ENCODE data around the gene SLX4IP.

SLX4IP gene

DNA sequence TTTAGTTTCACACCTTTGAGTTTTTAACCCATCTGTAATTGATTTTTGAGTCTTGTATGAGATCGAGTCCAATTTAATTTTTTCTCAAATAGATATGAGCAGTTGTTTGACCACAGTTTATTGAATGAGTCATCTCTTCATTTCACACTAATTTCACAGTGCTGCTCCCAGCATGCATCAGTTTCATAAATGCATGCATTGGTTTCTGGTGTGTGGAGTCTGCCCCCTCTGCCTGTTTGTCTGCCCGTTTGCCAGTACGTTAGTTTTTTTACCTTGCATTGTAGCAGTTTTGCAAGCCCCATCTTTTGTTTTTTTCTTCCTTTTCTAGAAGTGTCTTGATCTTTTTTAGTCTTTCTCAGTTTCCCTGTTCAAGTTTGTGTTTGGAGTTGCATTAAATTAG is 11.9 kb downstream of the SLX4IP start:
- no peak overlapping the region for H3K4me3 ChIP-seq (ENCODE audit: low read depth, low read length)

DNA sequence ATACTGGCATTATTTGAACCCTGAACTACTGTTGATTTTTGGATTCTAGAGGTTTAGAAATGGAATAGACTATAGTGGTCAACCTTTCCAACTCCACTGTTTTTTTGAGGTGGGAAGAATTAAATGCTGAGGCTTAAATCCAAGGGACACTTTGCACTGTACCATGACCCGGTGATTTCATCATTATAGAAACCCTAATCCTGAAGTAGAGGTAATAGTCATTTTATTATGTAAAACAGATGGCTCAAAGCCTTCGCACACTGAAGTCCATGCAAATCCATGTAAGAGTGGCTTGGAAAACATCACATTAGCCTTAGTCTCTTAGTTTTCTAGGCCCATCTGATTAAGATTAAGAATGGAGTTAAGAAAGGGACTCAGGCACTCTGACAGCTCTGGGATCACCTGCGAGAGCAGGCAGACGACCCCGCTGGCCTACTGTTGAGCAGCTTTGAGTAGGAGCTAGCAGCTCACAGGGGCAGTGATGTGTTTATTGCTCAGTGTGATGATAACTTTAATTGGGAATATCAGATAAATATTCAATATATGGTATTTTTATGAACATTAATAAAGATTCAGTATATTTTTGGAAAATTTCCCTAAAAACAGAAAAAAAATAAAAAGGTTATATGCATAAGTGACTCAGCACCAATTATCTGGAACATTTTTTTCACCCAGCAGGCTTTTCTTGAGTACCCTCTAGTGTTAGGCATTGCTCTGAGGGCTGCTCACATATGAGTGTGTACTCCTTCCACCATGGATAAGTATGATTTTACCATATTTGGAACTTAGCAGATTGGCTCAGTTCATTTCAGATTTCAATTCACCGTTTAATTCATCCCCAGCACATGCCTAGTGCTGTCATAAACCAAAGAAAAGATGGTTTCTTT is 13.4 kb downstream of the SLX4IP start:
- no peak overlapping the region for H3K4me3 ChIP-seq (ENCODE audit: low read depth, low read length)
- H3K9ac ChIP-seq (ENCODE audit: low read depth, low read length) = no peak overlapping the region
- H3K27ac ChIP-seq (ENCODE audit: low read depth, low read length) = peak overlapping the region; percentile 24
- no peaks in the 10 kb centered on the region for H3K36me3 ChIP-seq (ENCODE audit: control insufficient read depth, insufficient read depth, low read length)
- H3K4me1 ChIP-seq (ENCODE audit: control insufficient read depth, insufficient read depth, low read length) = peaks cover 9% of the 10 kb centered on the region
- no peaks in the 10 kb centered on the region for H3K9me3 ChIP-seq (ENCODE audit: control insufficient read depth, insufficient read depth, low read length)
- no peaks in the 10 kb centered on the region for H3K27me3 ChIP-seq (ENCODE audit: control insufficient read depth, insufficient read depth, low read length)

More for the DNA sequence above, 11.9 kb downstream of the SLX4IP start:
- H3K27me3 ChIP-seq (ENCODE audit: control insufficient read depth, insufficient read depth, low read length) = no peaks in the 10 kb centered on the region
- no peaks in the 10 kb centered on the region for H3K9me3 ChIP-seq (ENCODE audit: control insufficient read depth, insufficient read depth, low read length)
- peaks cover 9% of the 10 kb centered on the region for H3K4me1 ChIP-seq (ENCODE audit: control insufficient read depth, insufficient read depth, low read length)
- H3K9ac ChIP-seq (ENCODE audit: low read depth, low read length) = no peak overlapping the region
- no peak overlapping the region for H3K27ac ChIP-seq (ENCODE audit: low read depth, low read length)
- no peaks in the 10 kb centered on the region for H3K36me3 ChIP-seq (ENCODE audit: control insufficient read depth, insufficient read depth, low read length)

DNA sequence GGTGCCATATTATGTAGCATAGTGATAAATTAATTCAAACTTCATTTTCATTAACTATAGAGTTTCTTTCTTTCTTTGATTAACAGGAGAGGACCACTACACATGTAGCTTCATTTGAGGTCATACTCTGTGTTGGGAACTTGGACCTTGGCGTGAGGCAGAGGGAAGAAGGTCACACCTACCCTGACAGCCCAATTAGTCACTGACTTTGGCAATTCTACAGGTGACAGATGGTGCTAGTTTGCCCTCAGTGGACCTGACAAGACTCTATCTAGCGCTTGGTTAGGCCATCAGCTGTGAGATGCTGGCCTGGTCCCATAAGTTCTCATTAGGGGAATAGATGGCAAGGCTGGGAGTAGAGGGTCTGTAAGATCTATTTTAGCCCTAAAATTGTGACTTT is 14.2 kb downstream of the SLX4IP start:
- Histone ChIP-seq H3K9me3 (ENCODE audit: control insufficient read depth, insufficient read depth, low read length) (no peaks in the 10 kb centered on the region), H3K4me3 (ENCODE audit: low read depth, low read length) (no peak overlapping the region), H3K4me1 (ENCODE audit: control insufficient read depth, insufficient read depth, low read length) (peaks cover 13% of the 10 kb centered on the region), H3K27ac (ENCODE audit: low read depth, low read length) (no peak overlapping the region), H3K36me3 (ENCODE audit: control insufficient read depth, insufficient read depth, low read length) (no peaks in the 10 kb centered on the region), H3K27me3 (ENCODE audit: control insufficient read depth, insufficient read depth, low read length) (no peaks in the 10 kb centered on the region), H3K9ac (ENCODE audit: low read depth, low read length) (no peak overlapping the region)

- Histone ChIP-seq H3K9ac (ENCODE audit: low read depth, low read length) (no peak overlapping the region), H3K36me3 (ENCODE audit: control insufficient read depth, insufficient read depth, low read length) (no peaks in the 10 kb centered on the region), H3K4me1 (ENCODE audit: control insufficient read depth, insufficient read depth, low read length) (peaks cover 13% of the 10 kb centered on the region), H3K4me3 (ENCODE audit: low read depth, low read length) (no peak overlapping the region), H3K9me3 (ENCODE audit: control insufficient read depth, insufficient read depth, low read length) (no peaks in the 10 kb centered on the region), H3K27me3 (ENCODE audit: control insufficient read depth, insufficient read depth, low read length) (no peaks in the 10 kb centered on the region), H3K27ac (ENCODE audit: low read depth, low read length) (no peak overlapping the region)
Measured at GRCh38 chr20:10453241-10453640, 18.1 kb downstream of the SLX4IP start.

DNA sequence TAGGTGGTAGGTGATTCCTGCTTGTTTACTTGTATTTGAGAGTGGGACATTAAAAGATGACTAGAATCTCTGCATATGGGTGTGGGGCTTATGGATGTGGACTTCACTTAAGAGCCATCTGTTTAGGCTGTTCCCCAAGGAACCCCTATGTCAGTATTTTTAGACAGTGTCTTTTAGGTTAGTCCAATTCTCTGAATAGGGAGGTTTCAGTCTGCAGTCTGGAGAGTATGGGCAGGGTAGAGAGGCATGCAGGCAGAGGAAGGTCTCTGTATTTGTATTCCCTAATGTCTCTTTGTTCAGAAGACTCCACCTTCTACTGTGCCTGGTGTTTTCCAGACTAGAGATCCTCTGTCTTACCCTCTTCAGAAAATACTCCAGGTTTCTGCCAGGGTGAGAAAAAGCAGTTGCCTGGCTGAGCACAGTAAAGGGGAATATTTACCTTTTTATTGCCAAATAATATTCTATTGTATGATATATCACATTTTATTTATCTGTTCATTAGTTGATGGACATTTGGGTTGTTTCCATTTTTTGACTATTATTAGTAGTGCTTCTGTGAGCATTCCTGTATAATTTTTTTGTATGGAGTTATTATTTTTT is 19.1 kb downstream of the SLX4IP start:
- Histone ChIP-seq H3K27me3 (ENCODE audit: control insufficient read depth, insufficient read depth, low read length) (no peaks in the 10 kb centered on the region), H3K36me3 (ENCODE audit: control insufficient read depth, insufficient read depth, low read length) (no peaks in the 10 kb centered on the region), H3K9me3 (ENCODE audit: control insufficient read depth, insufficient read depth, low read length) (no peaks in the 10 kb centered on the region), H3K4me1 (ENCODE audit: control insufficient read depth, insufficient read depth, low read length) (peaks cover 5% of the 10 kb centered on the region; the same call in 1 of the 2 replicates), H3K9ac (ENCODE audit: low read depth, low read length) (no peak overlapping the region), H3K27ac (ENCODE audit: low read depth, low read length) (no peak overlapping the region), H3K4me3 (ENCODE audit: low read depth, low read length) (no peak overlapping the region)

DNA sequence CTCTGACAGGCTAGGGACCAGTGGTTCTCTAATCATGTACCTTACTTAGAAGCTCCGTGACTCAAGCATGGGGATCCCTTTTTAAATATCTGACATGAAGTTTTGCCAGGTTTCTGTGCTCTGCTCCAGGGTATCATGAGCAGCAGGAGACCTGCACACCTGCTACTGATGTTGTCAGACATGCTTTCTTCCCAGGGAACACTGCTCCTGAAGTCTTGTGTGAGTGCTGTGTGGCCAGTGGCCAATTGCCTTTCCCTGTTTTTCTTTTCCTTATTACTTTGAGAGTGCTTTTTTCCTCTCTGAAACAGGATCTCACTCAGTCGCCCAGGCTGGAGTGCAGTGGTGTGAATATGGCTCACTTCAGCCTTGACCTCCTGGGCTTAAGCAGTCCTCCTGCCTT is 26.4 kb downstream of the SLX4IP start:
- peaks cover 23% of the 10 kb centered on the region for H3K4me1 ChIP-seq (ENCODE audit: control insufficient read depth, insufficient read depth, low read length)
- no peak overlapping the region for H3K9ac ChIP-seq (ENCODE audit: low read depth, low read length)
- H3K36me3 ChIP-seq (ENCODE audit: control insufficient read depth, insufficient read depth, low read length) = no peaks in the 10 kb centered on the region
- H3K4me3 ChIP-seq (ENCODE audit: low read depth, low read length) = no peak overlapping the region
- no peak overlapping the region for H3K27ac ChIP-seq (ENCODE audit: low read depth, low read length)
- H3K27me3 ChIP-seq (ENCODE audit: control insufficient read depth, insufficient read depth, low read length) = no peaks in the 10 kb centered on the region
- H3K9me3 ChIP-seq (ENCODE audit: control insufficient read depth, insufficient read depth, low read length) = no peaks in the 10 kb centered on the region

DNA sequence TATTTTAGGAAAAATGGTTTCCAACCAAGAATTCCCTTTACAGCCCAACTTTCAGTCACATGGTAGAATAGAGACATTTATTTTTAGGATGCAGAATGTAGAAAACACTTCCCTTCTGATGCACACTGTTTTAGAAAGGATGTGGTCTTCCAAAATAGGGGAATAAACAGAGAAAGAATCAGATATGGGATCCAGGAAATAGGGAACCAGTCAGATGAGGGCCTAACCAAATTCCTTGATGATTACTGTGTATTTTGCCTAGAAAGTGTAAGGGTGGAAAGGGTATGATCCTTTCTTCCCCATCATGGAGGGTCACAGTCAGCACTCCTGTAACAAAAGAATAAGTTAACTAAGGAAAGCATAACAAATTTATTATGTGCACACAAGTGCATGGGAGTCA is 27.4 kb downstream of the SLX4IP start:
- Histone ChIP-seq H3K36me3 (ENCODE audit: control insufficient read depth, insufficient read depth, low read length) (no peaks in the 10 kb centered on the region), H3K27ac (ENCODE audit: low read depth, low read length) (no peak overlapping the region), H3K9ac (ENCODE audit: low read depth, low read length) (no peak overlapping the region), H3K4me3 (ENCODE audit: low read depth, low read length) (no peak overlapping the region), H3K9me3 (ENCODE audit: control insufficient read depth, insufficient read depth, low read length) (no peaks in the 10 kb centered on the region), H3K4me1 (ENCODE audit: control insufficient read depth, insufficient read depth, low read length) (peaks cover 31% of the 10 kb centered on the region), H3K27me3 (ENCODE audit: control insufficient read depth, insufficient read depth, low read length) (no peaks in the 10 kb centered on the region)

GRCh38 chr20:10463622-10464021 is 28.5 kb downstream of the SLX4IP start:
- H3K9ac ChIP-seq (ENCODE audit: low read depth, low read length) = no peak overlapping the region
- H3K36me3 ChIP-seq (ENCODE audit: control insufficient read depth, insufficient read depth, low read length) = no peaks in the 10 kb centered on the region
- no peak overlapping the region for H3K27ac ChIP-seq (ENCODE audit: low read depth, low read length)
- no peak overlapping the region for H3K4me3 ChIP-seq (ENCODE audit: low read depth, low read length)
- peaks cover 42% of the 10 kb centered on the region for H3K4me1 ChIP-seq (ENCODE audit: control insufficient read depth, insufficient read depth, low read length)
- H3K27me3 ChIP-seq (ENCODE audit: control insufficient read depth, insufficient read depth, low read length) = no peaks in the 10 kb centered on the region
- H3K9me3 ChIP-seq (ENCODE audit: control insufficient read depth, insufficient read depth, low read length) = no peaks in the 10 kb centered on the region

DNA sequence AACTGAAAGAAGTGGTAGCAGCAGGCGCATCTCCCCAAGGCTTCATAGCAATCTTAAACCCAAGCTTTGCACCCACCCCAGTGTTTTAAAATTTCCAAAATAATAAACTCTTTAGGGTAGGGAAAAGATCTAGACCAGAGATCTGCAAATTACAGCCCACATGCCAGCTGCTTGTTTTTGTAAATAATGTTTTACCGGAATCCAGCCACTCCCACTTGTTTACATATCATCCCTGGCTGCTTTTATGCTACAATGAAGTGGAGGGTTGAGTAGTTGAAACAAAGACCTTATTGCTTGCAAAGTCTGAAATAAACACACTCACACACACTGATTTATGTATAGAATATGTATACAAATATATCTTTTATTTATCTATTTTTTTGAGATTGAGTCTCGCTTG is 30.0 kb downstream of the SLX4IP start:
- H3K27ac ChIP-seq (ENCODE audit: low read depth, low read length) = peak overlapping the region; percentile 61
- no peaks in the 10 kb centered on the region for H3K27me3 ChIP-seq (ENCODE audit: control insufficient read depth, insufficient read depth, low read length)
- H3K9ac ChIP-seq (ENCODE audit: low read depth, low read length) = no peak overlapping the region
- H3K4me1 ChIP-seq (ENCODE audit: control insufficient read depth, insufficient read depth, low read length) = peaks cover 55% of the 10 kb centered on the region
- no peak overlapping the region for H3K4me3 ChIP-seq (ENCODE audit: low read depth, low read length)
- no peaks in the 10 kb centered on the region for H3K36me3 ChIP-seq (ENCODE audit: control insufficient read depth, insufficient read depth, low read length)
- H3K9me3 ChIP-seq (ENCODE audit: control insufficient read depth, insufficient read depth, low read length) = no peaks in the 10 kb centered on the region

DNA sequence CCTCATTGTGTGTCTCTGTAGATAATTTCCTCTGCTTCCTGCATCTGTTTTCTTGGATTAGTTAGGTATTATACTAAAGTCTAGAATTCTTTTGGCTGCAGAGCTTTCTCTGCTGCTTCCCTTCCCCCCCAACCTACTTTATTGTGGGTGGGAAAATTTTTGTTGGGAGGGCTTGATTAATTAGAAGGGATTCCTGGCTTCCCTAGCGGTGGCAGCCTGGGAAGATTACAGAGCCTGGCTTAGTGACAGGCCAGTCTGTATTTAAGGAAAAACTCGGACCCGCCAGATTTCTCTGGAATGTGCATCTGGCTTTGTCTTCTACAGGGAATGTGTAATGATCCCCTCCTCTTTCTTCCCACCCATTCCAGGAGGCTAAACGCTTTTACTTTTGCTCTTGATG is 31.2 kb downstream of the SLX4IP start:
- H3K9me3 ChIP-seq (ENCODE audit: control insufficient read depth, insufficient read depth, low read length) = no peaks in the 10 kb centered on the region
- peaks cover 61% of the 10 kb centered on the region for H3K4me1 ChIP-seq (ENCODE audit: control insufficient read depth, insufficient read depth, low read length)
- peak overlapping the region; percentile 94 for H3K27ac ChIP-seq (ENCODE audit: low read depth, low read length)
- peak overlapping the region; percentile 1; the same call in 1 of the 2 replicates for H3K9ac ChIP-seq (ENCODE audit: low read depth, low read length)
- no peak overlapping the region; the same call in 1 of the 2 replicates for H3K4me3 ChIP-seq (ENCODE audit: low read depth, low read length)
- no peaks in the 10 kb centered on the region for H3K36me3 ChIP-seq (ENCODE audit: control insufficient read depth, insufficient read depth, low read length)
- no peaks in the 10 kb centered on the region for H3K27me3 ChIP-seq (ENCODE audit: control insufficient read depth, insufficient read depth, low read length)

DNA sequence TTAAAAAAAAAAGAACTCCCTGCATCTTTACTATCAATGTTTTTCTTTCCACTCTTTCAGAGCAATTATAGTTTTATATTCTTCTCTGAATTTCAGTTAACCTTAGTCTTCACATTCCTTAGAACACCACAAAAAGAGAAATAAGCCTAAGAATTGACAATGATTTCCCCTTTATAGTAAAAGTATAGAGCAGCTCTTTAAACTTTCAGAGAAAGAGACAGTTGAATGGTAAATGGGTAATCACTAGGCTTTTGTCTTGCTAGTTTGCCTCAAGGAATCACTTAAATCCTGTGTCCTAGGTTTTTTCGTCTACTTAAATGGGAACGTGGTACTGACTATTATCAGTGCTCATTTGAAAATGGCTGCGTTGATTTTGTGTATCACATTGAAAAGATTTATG is 31.8 kb downstream of the SLX4IP start:
- H3K27me3 ChIP-seq (ENCODE audit: control insufficient read depth, insufficient read depth, low read length) = no peaks in the 10 kb centered on the region
- H3K9ac ChIP-seq (ENCODE audit: low read depth, low read length) = peak overlapping the region; percentile 1
- H3K27ac ChIP-seq (ENCODE audit: low read depth, low read length) = peak overlapping the region; percentile 94
- no peaks in the 10 kb centered on the region for H3K36me3 ChIP-seq (ENCODE audit: control insufficient read depth, insufficient read depth, low read length)
- H3K4me1 ChIP-seq (ENCODE audit: control insufficient read depth, insufficient read depth, low read length) = peaks cover 67% of the 10 kb centered on the region
- H3K9me3 ChIP-seq (ENCODE audit: control insufficient read depth, insufficient read depth, low read length) = no peaks in the 10 kb centered on the region
- H3K4me3 ChIP-seq (ENCODE audit: low read depth, low read length) = peak overlapping the region; percentile 42
